Prostate gland (tissue), 2 donors: ENCODE data around the gene MEGF10. TPM values are rescaled to one million over a fixed set of nuclear protein-coding genes. Genes with fewer than 3 reads are reported as not detected.

ENCODE experiments used
- DNase-seq: peaks from one replicate; pipeline ENCODE4 v3.0.0-alpha.2; 2019; ENCODE audit warnings: low spot score
- H3K27ac ChIP-seq, 2 donors: fragments of 200-600 bp; sonication (generic); 2 replicates each; pipeline ENCODE4 v1.5.1; 2017 to 2019
- H3K27me3 ChIP-seq: fragments of 200-600 bp; sonication (generic); replicated peaks from 2 replicates; pipeline ENCODE4 v1.5.1; 2019; ENCODE audit not compliant: insufficient read depth
- H3K36me3 ChIP-seq, 2 donors: fragments of 200-600 bp; sonication (generic); 1 replicate in 1 of 2; 2 replicates in 1 of 2; pipeline versions ENCODE4 v1.5.1 to v1.8.1; 2017 to 2019
- H3K4me1 ChIP-seq: fragments of 200-600 bp; sonication (generic); replicated peaks from 2 replicates; pipeline ENCODE4 v1.5.1; 2019
- H3K4me3 ChIP-seq, 2 donors: fragments of 200-600 bp; sonication (generic); 2 replicates each; pipeline ENCODE4 v1.5.1; 2017 to 2019
- H3K9me3 ChIP-seq: fragments of 200-600 bp; sonication (generic); 2 replicates; pipeline ENCODE4 v1.5.1; 2017
- POLR2A ChIP-seq: fragments of 450-650 bp; IDR thresholded peaks from one replicate; pipeline ENCODE4 v1.6.1; 2016; ENCODE audit warnings: antibody characterized with exemption, mild to moderate bottlenecking
- POLR2AphosphoS5 ChIP-seq: sonication (generic); formaldehyde crosslinking; IDR thresholded peaks from one replicate; pipeline ENCODE4 v1.6.1; 2017; ENCODE audit warnings: antibody characterized with exemption
- WGBS: methylation state at CpG from one replicate; pipeline ENCODE4 v1.1.5; 2018; 5-methylcytosine and 5-hydroxymethylcytosine counted together
- intact Hi-C: fragments of 100-400 bp; cut with DNase I; formaldehyde crosslinking; loops from one replicate; pipeline ENCODE4 v1.14.2; 2022
- total RNA-seq, 2 donors: library from RNA; depleted of rRNA; stranded (reverse); fragments of >200 nt; gene quantifications; one replicate each; pipeline ENCODE4 v1.1.0, GENCODE V29; 2016
- TF ChIP-seq, protein P1 (sequence below), 4 experiments: fragments of 200-600 bp in 2 of 4; fragments of 450-650 bp in 2 of 4; sonication (generic) in 2 of 4; IDR thresholded peaks; 1 replicate in 3 of 4; 2 replicates in 1 of 4; pipeline ENCODE4 v1.5.1; 2016 to 2019; ENCODE audit warnings: antibody characterized with exemption in 4 of 4, mild to moderate bottlenecking in 2 of 4, moderate library complexity in 2 of 4

The MEGF10 gene
- total RNA-seq, 2 donors from 2014 or later: 0.77 to 7.9 TPM

DNA sequence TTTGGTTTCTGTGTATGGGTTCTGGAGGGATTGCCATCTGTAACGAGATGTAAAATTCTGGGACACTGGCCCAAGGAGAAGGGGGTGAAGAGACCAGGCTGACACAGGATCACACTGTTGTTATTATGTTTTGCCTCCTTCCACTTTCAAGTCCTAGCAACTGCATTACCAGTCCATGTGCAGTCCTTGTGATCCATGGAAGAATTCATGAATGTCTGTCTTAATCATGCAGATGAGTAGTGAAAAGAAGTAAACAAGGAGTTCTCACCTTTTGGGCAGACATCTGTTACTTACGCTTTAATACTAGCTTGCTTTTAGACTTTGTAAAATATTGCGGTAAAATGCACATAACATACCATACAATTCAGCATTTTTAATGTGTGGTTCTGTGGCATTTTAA, 18.3 kb downstream of the MEGF10 start:
- no peaks in the 10 kb centered on the region for H3K27me3 ChIP-seq
- no peak overlapping the region for H3K27ac ChIP-seq
- H3K9me3 ChIP-seq: no peaks in the 10 kb centered on the region
- 76% methylated on average over 3 of the region's 3 CpGs for WGBS
- peaks cover 5% of the 10 kb centered on the region for H3K4me1 ChIP-seq
- no peak for DNase-seq
- intact Hi-C loops: no loop called here
- no peaks in the 10 kb centered on the region for H3K36me3 ChIP-seq
- H3K4me3 ChIP-seq: no peak overlapping the region
- TF ChIP-seq, protein P1, sequence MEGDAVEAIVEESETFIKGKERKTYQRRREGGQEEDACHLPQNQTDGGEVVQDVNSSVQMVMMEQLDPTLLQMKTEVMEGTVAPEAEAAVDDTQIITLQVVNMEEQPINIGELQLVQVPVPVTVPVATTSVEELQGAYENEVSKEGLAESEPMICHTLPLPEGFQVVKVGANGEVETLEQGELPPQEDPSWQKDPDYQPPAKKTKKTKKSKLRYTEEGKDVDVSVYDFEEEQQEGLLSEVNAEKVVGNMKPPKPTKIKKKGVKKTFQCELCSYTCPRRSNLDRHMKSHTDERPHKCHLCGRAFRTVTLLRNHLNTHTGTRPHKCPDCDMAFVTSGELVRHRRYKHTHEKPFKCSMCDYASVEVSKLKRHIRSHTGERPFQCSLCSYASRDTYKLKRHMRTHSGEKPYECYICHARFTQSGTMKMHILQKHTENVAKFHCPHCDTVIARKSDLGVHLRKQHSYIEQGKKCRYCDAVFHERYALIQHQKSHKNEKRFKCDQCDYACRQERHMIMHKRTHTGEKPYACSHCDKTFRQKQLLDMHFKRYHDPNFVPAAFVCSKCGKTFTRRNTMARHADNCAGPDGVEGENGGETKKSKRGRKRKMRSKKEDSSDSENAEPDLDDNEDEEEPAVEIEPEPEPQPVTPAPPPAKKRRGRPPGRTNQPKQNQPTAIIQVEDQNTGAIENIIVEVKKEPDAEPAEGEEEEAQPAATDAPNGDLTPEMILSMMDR (IDR thresholded peaks at IDR 0.05): no peak
- TF ChIP-seq POLR2AphosphoS5 (no peak), POLR2A (no peak)

DNA sequence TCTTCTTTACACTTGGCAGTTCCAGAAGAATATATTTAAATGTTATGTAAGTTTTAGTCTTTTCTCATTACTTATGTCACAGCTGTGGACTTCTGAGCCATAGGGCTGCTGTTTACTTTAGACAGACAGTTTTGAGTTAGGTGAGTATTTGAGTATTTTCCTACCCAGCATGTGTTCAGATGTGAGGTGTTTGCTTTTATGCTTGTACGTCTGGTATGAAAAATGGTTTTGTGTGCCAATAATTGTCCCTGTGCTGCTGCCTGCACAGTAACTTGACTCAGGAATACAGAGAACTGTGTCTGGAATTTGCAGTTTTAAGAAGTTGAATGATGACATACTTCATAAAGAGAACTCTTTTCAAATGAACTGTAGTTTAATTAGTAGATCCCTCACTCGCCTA, 20.8 kb downstream of the MEGF10 start:
- WGBS: 29% methylated on average over 2 of the region's 2 CpGs
- H3K4me3 ChIP-seq: no peak overlapping the region
- DNase-seq: no peak
- H3K9me3 ChIP-seq: no peaks in the 10 kb centered on the region
- no peaks in the 10 kb centered on the region for H3K36me3 ChIP-seq
- intact Hi-C loops: no loop called here
- H3K4me1 ChIP-seq: peaks cover 5% of the 10 kb centered on the region
- TF ChIP-seq, protein P1 (IDR thresholded peaks at IDR 0.05): no peak
- TF ChIP-seq POLR2AphosphoS5 (no peak), POLR2A (no peak)
- no peak overlapping the region for H3K27ac ChIP-seq
- no peaks in the 10 kb centered on the region for H3K27me3 ChIP-seq

DNA sequence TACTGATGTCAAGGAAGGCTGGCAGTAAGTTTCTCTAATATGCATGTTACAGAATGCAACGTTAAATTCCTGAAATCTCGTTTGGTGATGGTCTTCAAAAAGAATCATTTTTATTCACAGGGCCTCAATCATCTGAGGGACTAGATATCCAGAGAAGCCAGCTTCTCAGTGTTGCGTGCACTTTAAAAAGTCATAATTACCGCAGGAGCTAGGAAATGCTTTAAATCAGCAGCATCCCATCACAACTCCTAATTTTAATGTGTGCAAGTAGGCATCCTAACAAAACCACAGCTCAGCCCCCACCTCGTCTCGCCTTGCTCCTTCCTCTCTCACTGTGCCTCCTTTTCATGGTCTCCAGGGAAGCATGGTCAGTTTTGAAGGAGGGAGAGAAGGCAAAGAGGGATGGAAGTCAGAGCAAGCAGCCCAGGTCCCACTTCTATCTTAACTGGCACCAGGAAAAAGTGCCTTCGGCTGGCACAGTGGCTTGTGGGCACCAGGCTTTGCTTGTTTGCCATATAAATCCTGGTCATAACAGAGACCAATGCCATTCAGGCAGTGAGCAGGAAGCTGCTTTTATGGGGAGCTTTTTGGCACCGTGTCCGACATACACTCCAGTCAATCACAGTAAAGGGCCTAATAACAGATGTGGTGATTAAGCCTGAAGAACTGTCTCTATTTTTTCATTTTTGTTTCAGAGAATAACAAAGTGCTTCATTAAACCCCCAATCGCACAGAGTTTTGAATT, 21.4 kb downstream of the MEGF10 start:
- TF ChIP-seq POLR2AphosphoS5 (peak; percentile 76), POLR2A (no peak)
- TF ChIP-seq, protein P1 (IDR thresholded peaks at IDR 0.05): no peak
- H3K4me1 ChIP-seq: peaks cover 5% of the 10 kb centered on the region

DNA sequence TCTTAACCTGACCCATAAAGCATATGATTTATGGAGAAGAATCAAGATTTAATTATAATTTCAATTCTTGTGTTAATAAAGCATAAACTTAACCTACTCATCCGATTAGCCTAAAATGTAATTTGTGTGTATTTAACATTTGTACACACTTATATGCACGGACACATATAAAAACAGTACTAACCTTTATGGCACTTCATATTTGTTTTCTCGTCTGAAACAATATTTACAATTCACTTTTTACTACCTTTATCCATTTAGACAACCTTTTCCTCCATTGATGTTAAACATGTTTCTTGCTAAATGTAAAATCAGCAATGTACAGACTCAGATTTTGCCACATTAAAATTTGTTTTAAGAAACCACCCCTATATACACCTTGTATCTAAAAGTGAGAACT, 22.8 kb downstream of the MEGF10 start:
- Histone ChIP-seq H3K4me3 (no peak overlapping the region), H3K4me1 (peaks cover 5% of the 10 kb centered on the region), H3K9me3 (no peaks in the 10 kb centered on the region), H3K27me3 (no peaks in the 10 kb centered on the region), H3K27ac (no peak overlapping the region), H3K36me3 (no peaks in the 10 kb centered on the region)
- TF ChIP-seq, protein P1 (IDR thresholded peaks at IDR 0.05): no peak
- TF ChIP-seq POLR2A (no peak), POLR2AphosphoS5 (no peak)
- 66% methylated on average over 3 of the region's 3 CpGs for whole genome bisulfite sequencing
- intact Hi-C loops: no loop called here
- DNase-seq: no peak

More for the DNA sequence above, 21.4 kb downstream of the MEGF10 start:
- DNase-seq: peak; percentile 75
- Histone ChIP-seq H3K27me3 (no peaks in the 10 kb centered on the region), H3K9me3 (no peaks in the 10 kb centered on the region), H3K27ac (no peak overlapping the region), H3K4me3 (no peak overlapping the region), H3K36me3 (no peaks in the 10 kb centered on the region)
- WGBS: 47% methylated on average over 10 of the region's 10 CpGs
- intact Hi-C loops: no loop called here

DNA sequence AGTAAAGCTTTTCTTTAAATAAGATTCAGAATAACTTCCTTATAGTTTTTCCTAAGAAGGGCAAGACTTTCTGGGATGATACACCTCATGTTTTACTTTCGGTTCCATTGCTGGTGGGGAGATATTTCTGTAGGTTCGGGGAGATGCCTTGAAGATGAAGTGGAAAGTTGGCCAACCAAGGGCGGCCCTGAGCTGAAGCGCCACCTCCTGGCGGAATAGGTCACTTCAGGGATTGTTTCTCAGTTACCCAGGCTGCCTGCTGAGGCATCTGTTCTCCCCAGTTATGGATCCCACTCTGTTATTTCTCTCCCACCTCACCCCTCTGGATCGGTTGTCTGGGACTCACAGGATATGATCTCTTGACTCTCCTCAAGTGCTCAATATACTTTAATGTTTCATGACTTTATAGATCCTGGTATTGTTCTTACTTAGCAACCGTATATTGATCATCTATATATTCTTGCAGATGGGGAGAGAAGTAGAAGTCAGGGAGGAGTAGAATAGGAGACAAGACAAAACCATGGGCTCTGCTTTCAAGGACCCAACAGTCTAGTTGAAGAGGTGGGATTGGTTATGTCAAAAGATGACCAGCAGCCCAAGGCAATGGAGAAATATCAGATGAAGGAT, 23.4 kb downstream of the MEGF10 start:
- no peaks in the 10 kb centered on the region for H3K36me3 ChIP-seq
- DNase-seq: no peak
- intact Hi-C loops: no loop called here
- no peaks in the 10 kb centered on the region for H3K9me3 ChIP-seq
- no peak overlapping the region for H3K4me3 ChIP-seq
- TF ChIP-seq, protein P1 (IDR thresholded peaks at IDR 0.05): peak in 3 of 4 experiments; percentile 40 to 56 (median 41)
- no peak for TF ChIP-seq POLR2A
- TF ChIP-seq POLR2AphosphoS5: no peak
- H3K27ac ChIP-seq: no peak overlapping the region
- H3K4me1 ChIP-seq: peaks cover 5% of the 10 kb centered on the region
- no peaks in the 10 kb centered on the region for H3K27me3 ChIP-seq
- WGBS: 72% methylated on average over 7 of the region's 7 CpGs
